GM19240 (cell line): ENCODE measurements around the gene LCAT.

ENCODE experiments used
- DNase-seq: peaks from one replicate; pipeline ENCODE4 v3.0.0; 2011; ENCODE audit warnings: low spot score; ENCODE audit not compliant: insufficient read length

The LCAT gene

GRCh38 chr16:67914758-67915495 lies 29.0 kb downstream of the LCAT start:
- no peak for DNase-seq

GRCh38 chr16:67910158-67910557 lies 33.8 kb downstream of the LCAT start:
- no peak for DNase-seq

GRCh38 chr16:67909056-67909742 lies 34.7 kb downstream of the LCAT start:
- no peak for DNase-seq

- DNase-seq = no peak
Measured at GRCh38 chr16:67907397-67908180, 36.3 kb downstream of the LCAT start.

- no peak for DNase-seq
Measured at GRCh38 chr16:67902831-67903230, 41.1 kb downstream of the LCAT start.

GRCh38 chr16:67901734-67902133 lies 42.2 kb downstream of the LCAT start:
- no peak for DNase-seq

- no peak for DNase-seq
Measured at GRCh38 chr16:67897231-67897630, 46.7 kb downstream of the LCAT start.

GRCh38 chr16:67893743-67894399 lies 50.0 kb downstream of the LCAT start:
- DNase-seq = no peak

- DNase-seq = peak; percentile 99
Measured at GRCh38 chr16:67892899-67893742, 50.8 kb downstream of the LCAT start, which contains the start of gene PSKH1. TSS of gene PSKH1 (plus strand) at chr16:67893254. CDS start at chr16:67908750, 15,496 bp downstream.

GRCh38 chr16:67892375-67892774 lies 51.5 kb downstream of the LCAT start:
- DNase-seq = no peak
